ENCODE measurements around the gene LIFR.

GRCh38 chr5:38601133-38601862 lies 44.9 kb upstream of the LIFR start:
- TF ChIP-seq, protein P1, sequence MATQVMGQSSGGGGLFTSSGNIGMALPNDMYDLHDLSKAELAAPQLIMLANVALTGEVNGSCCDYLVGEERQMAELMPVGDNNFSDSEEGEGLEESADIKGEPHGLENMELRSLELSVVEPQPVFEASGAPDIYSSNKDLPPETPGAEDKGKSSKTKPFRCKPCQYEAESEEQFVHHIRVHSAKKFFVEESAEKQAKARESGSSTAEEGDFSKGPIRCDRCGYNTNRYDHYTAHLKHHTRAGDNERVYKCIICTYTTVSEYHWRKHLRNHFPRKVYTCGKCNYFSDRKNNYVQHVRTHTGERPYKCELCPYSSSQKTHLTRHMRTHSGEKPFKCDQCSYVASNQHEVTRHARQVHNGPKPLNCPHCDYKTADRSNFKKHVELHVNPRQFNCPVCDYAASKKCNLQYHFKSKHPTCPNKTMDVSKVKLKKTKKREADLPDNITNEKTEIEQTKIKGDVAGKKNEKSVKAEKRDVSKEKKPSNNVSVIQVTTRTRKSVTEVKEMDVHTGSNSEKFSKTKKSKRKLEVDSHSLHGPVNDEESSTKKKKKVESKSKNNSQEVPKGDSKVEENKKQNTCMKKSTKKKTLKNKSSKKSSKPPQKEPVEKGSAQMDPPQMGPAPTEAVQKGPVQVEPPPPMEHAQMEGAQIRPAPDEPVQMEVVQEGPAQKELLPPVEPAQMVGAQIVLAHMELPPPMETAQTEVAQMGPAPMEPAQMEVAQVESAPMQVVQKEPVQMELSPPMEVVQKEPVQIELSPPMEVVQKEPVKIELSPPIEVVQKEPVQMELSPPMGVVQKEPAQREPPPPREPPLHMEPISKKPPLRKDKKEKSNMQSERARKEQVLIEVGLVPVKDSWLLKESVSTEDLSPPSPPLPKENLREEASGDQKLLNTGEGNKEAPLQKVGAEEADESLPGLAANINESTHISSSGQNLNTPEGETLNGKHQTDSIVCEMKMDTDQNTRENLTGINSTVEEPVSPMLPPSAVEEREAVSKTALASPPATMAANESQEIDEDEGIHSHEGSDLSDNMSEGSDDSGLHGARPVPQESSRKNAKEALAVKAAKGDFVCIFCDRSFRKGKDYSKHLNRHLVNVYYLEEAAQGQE (IDR thresholded peaks at IDR 0.05; ENCODE audit: insufficient read depth in 1 of 2, low read depth in 2 of 2, low read length in 1 of 2) = no peak
- TF ChIP-seq, protein P2, sequence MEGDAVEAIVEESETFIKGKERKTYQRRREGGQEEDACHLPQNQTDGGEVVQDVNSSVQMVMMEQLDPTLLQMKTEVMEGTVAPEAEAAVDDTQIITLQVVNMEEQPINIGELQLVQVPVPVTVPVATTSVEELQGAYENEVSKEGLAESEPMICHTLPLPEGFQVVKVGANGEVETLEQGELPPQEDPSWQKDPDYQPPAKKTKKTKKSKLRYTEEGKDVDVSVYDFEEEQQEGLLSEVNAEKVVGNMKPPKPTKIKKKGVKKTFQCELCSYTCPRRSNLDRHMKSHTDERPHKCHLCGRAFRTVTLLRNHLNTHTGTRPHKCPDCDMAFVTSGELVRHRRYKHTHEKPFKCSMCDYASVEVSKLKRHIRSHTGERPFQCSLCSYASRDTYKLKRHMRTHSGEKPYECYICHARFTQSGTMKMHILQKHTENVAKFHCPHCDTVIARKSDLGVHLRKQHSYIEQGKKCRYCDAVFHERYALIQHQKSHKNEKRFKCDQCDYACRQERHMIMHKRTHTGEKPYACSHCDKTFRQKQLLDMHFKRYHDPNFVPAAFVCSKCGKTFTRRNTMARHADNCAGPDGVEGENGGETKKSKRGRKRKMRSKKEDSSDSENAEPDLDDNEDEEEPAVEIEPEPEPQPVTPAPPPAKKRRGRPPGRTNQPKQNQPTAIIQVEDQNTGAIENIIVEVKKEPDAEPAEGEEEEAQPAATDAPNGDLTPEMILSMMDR (IDR thresholded peaks at IDR 0.05) = no peak
- no peak for TF ChIP-seq TCF7L2 (IDR thresholded peaks at IDR 0.05; ENCODE audit: low read depth, low read length)
- TF ChIP-seq POLR2AphosphoS5 (IDR thresholded peaks at IDR 0.05; ENCODE audit: low read depth, low read length) = no peak
